ENCODE measurements around the gene SMIM26.

DNA sequence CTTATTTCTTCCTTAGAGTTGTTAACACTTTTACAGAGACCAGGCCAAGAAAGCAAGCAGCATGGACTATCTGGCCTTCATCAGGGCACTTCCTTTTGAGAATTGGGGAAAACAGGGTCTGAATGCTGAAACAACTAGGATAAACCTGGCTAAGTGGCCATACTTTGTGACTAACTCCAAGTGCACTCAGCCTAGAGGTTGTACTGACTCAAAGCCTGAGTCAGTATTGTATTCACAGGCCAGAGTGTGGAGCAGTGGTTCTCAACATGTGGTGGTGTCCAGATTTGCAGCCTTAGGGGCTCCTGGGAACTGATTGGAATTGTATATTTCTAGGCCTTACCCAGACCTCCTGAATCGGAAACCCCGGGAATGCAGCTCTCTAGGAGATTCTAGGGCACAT, 39.4 kb upstream of the SMIM26 start:
- no peak for TF ChIP-seq CTCF (conservative IDR thresholded peaks at IDR 0.05; ENCODE audit: low read depth, low read length)
- TF ChIP-seq EZH2 (IDR thresholded peaks at IDR 0.05; ENCODE audit: borderline replicate concordance, low read depth, low read length, poor library complexity, severe bottlenecking) = no peak

Data from A673 (cell line).